ENCODE measurements around the gene CFAP251. TPM values are rescaled to one million over a fixed set of nuclear protein-coding genes. Genes with fewer than 3 reads are reported as not detected.

Gene CFAP251
- total RNA-seq, 2 experiments from 2014 or later: 4.1 to 4.7 TPM

DNA sequence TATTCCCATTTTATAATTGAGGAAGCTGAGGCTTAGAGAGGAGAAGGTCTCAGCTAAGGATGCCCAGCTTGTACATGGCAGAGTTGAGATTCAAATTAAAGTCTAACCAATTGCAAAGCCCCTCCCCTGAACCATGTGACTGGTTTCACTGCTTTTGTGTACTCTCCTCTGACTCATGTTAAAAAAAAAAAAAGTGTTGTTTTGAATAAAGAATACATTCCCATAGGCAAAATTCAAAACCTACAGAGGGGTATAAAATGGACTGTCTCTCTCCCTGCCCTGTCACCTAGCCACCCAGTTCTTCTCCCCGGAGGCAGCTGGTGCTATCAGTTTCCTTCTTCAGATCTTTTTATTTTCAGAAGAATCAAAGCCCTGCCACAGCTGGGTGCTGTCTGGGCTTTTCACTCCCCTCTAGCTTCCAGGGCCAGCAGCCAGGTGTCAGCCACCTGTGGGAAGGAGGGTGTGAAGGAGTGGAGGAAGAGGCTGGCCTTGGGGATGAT is 24.4 kb upstream of the CFAP251 start:
- intact Hi-C loops (cut with micrococcal nuclease; ENCODE audit: unreplicated experiment): loop anchor here (1.0 kb wide), 1 partner anchor 99 kb away; no protein-coding TSS in a partner anchor
- peak overlapping the region; percentile 57 for H3K4me2 ChIP-seq (ENCODE audit: low read length)
- H3K9me2 ChIP-seq (ENCODE audit: insufficient read depth, low read length): no peaks in the 10 kb centered on the region
- CTCF ChIA-PET (ENCODE audit: unreplicated experiment): interaction anchor here (0.6 to 1.2 kb wide), 2 partner anchors 83 to 100 kb away, joined by 3 to 6 read pairs; partner anchors contain the start of gene RHOF
- H4K20me1 ChIP-seq (ENCODE audit: insufficient read depth, low read length): no peaks in the 10 kb centered on the region
- peak overlapping the region; percentile 79 for H3K27ac ChIP-seq (ENCODE audit: low read depth, low read length, poor library complexity, severe bottlenecking)
- H3K9me3 ChIP-seq (ENCODE audit: low read length): no peaks in the 10 kb centered on the region
- H3K4me3 ChIP-seq (ENCODE audit: low read depth, low read length, poor library complexity, severe bottlenecking): peak overlapping the region; percentile 28
- peaks cover 67% of the 10 kb centered on the region for H3K36me3 ChIP-seq (ENCODE audit: insufficient read depth, low read length)
- POLR2A ChIA-PET: interaction anchor here (0.5 to 4.3 kb wide), 7 partner anchors 53 to 1072 kb away, joined by 3 to 14 read pairs (median 3); partner anchors contain the start of gene ABCB9
- H3K79me2 ChIP-seq (ENCODE audit: insufficient read depth, low read depth, low read length): peaks cover 65% of the 10 kb centered on the region
- peaks cover 40% of the 10 kb centered on the region for H3K4me1 ChIP-seq (ENCODE audit: insufficient read depth, low read length, poor library complexity, severe bottlenecking)
- H2AFZ ChIP-seq (ENCODE audit: low read length): no peak overlapping the region
- DNase-seq (ENCODE audit: low spot score): peak; percentile 70
- TF ChIP-seq EZH2phosphoT487 (IDR thresholded peaks at IDR 0.05; ENCODE audit: borderline replicate concordance, low read depth, low read length): no peak
- TF ChIP-seq, protein P1, sequence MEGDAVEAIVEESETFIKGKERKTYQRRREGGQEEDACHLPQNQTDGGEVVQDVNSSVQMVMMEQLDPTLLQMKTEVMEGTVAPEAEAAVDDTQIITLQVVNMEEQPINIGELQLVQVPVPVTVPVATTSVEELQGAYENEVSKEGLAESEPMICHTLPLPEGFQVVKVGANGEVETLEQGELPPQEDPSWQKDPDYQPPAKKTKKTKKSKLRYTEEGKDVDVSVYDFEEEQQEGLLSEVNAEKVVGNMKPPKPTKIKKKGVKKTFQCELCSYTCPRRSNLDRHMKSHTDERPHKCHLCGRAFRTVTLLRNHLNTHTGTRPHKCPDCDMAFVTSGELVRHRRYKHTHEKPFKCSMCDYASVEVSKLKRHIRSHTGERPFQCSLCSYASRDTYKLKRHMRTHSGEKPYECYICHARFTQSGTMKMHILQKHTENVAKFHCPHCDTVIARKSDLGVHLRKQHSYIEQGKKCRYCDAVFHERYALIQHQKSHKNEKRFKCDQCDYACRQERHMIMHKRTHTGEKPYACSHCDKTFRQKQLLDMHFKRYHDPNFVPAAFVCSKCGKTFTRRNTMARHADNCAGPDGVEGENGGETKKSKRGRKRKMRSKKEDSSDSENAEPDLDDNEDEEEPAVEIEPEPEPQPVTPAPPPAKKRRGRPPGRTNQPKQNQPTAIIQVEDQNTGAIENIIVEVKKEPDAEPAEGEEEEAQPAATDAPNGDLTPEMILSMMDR (conservative IDR thresholded peaks at IDR 0.05; ENCODE audit: low read length): no peak
- no TSS peak for BruUV-seq (replicated peaks)

DNA sequence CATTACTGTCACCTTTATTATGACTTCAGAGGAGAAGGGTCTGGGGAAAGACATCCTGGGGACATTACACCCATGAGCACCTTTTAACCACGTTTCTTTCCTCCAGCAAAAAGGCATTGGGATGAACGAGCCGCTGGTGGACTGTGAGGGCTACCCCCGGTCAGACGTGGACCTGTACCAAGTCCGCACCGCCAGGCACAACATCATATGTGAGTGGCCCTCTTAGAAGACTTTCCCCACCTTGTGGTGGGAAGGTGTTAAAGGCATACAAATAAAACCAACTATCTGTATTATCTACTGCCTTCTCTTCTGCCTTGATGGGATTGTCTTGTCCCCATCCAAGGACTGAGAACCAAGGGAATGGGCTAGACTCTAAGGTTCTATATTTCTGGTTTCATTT is 23.8 kb upstream of the CFAP251 start:
- Histone ChIP-seq H4K20me1 (ENCODE audit: insufficient read depth, low read length) (no peaks in the 10 kb centered on the region), H3K9me3 (ENCODE audit: low read length) (no peaks in the 10 kb centered on the region), H3K4me1 (ENCODE audit: insufficient read depth, low read length, poor library complexity, severe bottlenecking) (peaks cover 39% of the 10 kb centered on the region), H3K36me3 (ENCODE audit: insufficient read depth, low read length) (peaks cover 73% of the 10 kb centered on the region), H3K9me2 (ENCODE audit: insufficient read depth, low read length) (no peaks in the 10 kb centered on the region), H3K27ac (ENCODE audit: low read depth, low read length, poor library complexity, severe bottlenecking) (peak overlapping the region; percentile 79), H3K4me2 (ENCODE audit: low read length) (peak overlapping the region; percentile 57), H3K4me3 (ENCODE audit: low read depth, low read length, poor library complexity, severe bottlenecking) (peak overlapping the region; percentile 28), H3K79me2 (ENCODE audit: insufficient read depth, low read depth, low read length) (peaks cover 59% of the 10 kb centered on the region), H2AFZ (ENCODE audit: low read length) (no peak overlapping the region)
- TF ChIP-seq, protein P1 (conservative IDR thresholded peaks at IDR 0.05; ENCODE audit: low read length): peak; percentile 78
- TF ChIP-seq EZH2phosphoT487 (IDR thresholded peaks at IDR 0.05; ENCODE audit: borderline replicate concordance, low read depth, low read length): no peak
- no TSS peak for BruUV-seq (replicated peaks)
- peak; percentile 72 for DNase-seq (ENCODE audit: low spot score)
- CTCF ChIA-PET (ENCODE audit: unreplicated experiment): no interaction called here
- POLR2A ChIA-PET: interaction anchor here (0.5 to 4.3 kb wide), 3 partner anchors 54 to 93 kb away, joined by 3 to 14 read pairs (median 5); no protein-coding TSS in a partner anchor
- intact Hi-C loops (cut with micrococcal nuclease; ENCODE audit: unreplicated experiment): loop anchor here (1.0 kb wide), 1 partner anchor 99 kb away; no protein-coding TSS in a partner anchor

DNA sequence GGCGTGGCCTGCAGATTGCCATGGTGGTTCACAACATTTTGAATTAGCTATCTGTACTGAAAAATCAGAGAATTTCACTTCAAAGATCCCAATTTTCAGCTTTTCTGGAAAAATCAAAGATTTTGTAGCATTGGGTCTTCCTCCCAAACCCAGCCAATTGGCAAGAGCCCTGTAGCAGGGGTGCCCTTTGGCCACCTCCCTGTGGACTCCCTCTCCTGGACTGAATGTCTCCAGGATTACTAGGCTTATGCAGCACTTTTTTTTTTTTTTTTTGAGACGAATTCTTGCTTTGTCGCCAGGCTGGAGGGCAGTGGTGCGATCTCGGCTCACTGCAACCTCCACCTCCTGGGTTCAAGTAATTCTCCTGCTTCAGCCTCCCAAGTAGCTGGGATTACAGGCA is 20.1 kb upstream of the CFAP251 start:
- Histone ChIP-seq H3K4me3 (ENCODE audit: low read depth, low read length, poor library complexity, severe bottlenecking) (no peak overlapping the region), H3K4me1 (ENCODE audit: insufficient read depth, low read length, poor library complexity, severe bottlenecking) (peaks cover 15% of the 10 kb centered on the region), H3K9me2 (ENCODE audit: insufficient read depth, low read length) (no peaks in the 10 kb centered on the region), H3K9me3 (ENCODE audit: low read length) (no peaks in the 10 kb centered on the region), H3K36me3 (ENCODE audit: insufficient read depth, low read length) (peaks cover 83% of the 10 kb centered on the region), H2AFZ (ENCODE audit: low read length) (no peak overlapping the region), H4K20me1 (ENCODE audit: insufficient read depth, low read length) (no peaks in the 10 kb centered on the region), H3K79me2 (ENCODE audit: insufficient read depth, low read depth, low read length) (peaks cover 23% of the 10 kb centered on the region; the same call in 1 of the 2 replicates), H3K27ac (ENCODE audit: low read depth, low read length, poor library complexity, severe bottlenecking) (no peak overlapping the region), H3K4me2 (ENCODE audit: low read length) (no peak overlapping the region)
- TF ChIP-seq EZH2phosphoT487 (IDR thresholded peaks at IDR 0.05; ENCODE audit: borderline replicate concordance, low read depth, low read length): no peak
- TF ChIP-seq, protein P1 (conservative IDR thresholded peaks at IDR 0.05; ENCODE audit: low read length): no peak
- BruUV-seq (replicated peaks): no TSS peak
- CTCF ChIA-PET (ENCODE audit: unreplicated experiment): no interaction called here
- intact Hi-C loops (cut with micrococcal nuclease; ENCODE audit: unreplicated experiment): no loop called here
- DNase-seq (ENCODE audit: low spot score): no peak
- POLR2A ChIA-PET: interaction anchor here (0.7 to 0.8 kb wide), 3 partner anchors 75 to 156 kb away, joined by 3 read pairs; no protein-coding TSS in a partner anchor
